T-helper 17 cell (primary cell): ENCODE data around the gene GRHL1. TPM values are rescaled to one million over a fixed set of nuclear protein-coding genes. Genes with fewer than 3 reads are reported as not detected.

Experiments used
- ATAC-seq: fragments of 150-1000 bp; cut with Tn5 transposase; 2 replicates; pipeline ENCODE4 v1.10.0; 2021; ENCODE audit warnings: mild to moderate bottlenecking, moderate library complexity
- DNase-seq, 3 donors: peaks; one replicate each; pipeline versions ENCODE4 v3.0.0 to v3.0.0-alpha.2; 2020 to 2021
- H3K9me3 ChIP-seq: one replicate; pipeline ENCODE4 v1.7.0; 2013; ENCODE audit warnings: low read length, mild to moderate bottlenecking; ENCODE audit not compliant: control insufficient read depth, poor library complexity, severe bottlenecking
- H3K27ac Mint-ChIP-seq: one replicate; pipeline ENCODE4 v1.8.0; 2022; ENCODE audit warnings: mild to moderate bottlenecking, moderate library complexity, mixed read lengths
- H3K27me3 Mint-ChIP-seq: one replicate; pipeline ENCODE4 v1.8.0; 2022; ENCODE audit warnings: mixed read lengths
- H3K36me3 Mint-ChIP-seq: one replicate; pipeline ENCODE4 v1.8.0; 2022; ENCODE audit warnings: low read depth, mixed read lengths
- H3K4me1 Mint-ChIP-seq: one replicate; pipeline ENCODE4 v1.8.0; 2022; ENCODE audit warnings: mild to moderate bottlenecking, mixed read lengths
- H3K4me3 Mint-ChIP-seq: one replicate; pipeline ENCODE4 v1.8.0; 2022; ENCODE audit warnings: mild to moderate bottlenecking, moderate library complexity, mixed read lengths
- total RNA-seq, 4 donors: library from RNA in 2 of 4; stranded (reverse) in 2 of 4; gene quantifications; one replicate each; pipeline ENCODE4 v1.2.3 and lab custom pipeline; 2022 to 2026

GRHL1 gene
- total RNA-seq, 2 donors from 2014 or later, result 0.60 to 3.7 TPM

DNA sequence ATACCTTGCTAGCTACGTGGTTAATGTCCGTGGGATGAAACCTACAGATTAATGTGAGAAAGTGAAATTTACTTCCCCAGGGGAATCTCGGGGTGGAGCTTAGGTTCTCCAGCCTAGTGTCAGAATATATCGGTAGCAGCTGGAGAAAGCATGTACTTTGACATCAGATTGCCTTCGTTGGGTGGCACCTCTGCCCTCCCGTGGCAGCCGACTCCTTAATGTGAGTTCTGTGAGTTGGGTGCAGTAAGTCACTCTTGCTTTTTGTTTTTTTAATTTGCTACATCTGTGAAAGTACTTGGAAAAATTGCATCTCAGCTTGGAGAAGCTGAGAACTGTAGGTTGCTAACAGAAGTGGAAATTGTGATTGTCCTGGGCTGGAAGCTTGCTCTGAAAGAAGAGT, 95.4 kb downstream of the GRHL1 start:
- no peaks in the 10 kb centered on the region for H3K9me3 ChIP-seq
- peaks cover 26% of the 10 kb centered on the region for H3K4me1 Mint-ChIP-seq
- no peak overlapping the region for H3K4me3 Mint-ChIP-seq
- DNase-seq, result no peak
- peak overlapping the region; percentile 75 for H3K27ac Mint-ChIP-seq
- no peak for ATAC-seq
- H3K27me3 Mint-ChIP-seq, result no peaks in the 10 kb centered on the region
- no peaks in the 10 kb centered on the region for H3K36me3 Mint-ChIP-seq

DNA sequence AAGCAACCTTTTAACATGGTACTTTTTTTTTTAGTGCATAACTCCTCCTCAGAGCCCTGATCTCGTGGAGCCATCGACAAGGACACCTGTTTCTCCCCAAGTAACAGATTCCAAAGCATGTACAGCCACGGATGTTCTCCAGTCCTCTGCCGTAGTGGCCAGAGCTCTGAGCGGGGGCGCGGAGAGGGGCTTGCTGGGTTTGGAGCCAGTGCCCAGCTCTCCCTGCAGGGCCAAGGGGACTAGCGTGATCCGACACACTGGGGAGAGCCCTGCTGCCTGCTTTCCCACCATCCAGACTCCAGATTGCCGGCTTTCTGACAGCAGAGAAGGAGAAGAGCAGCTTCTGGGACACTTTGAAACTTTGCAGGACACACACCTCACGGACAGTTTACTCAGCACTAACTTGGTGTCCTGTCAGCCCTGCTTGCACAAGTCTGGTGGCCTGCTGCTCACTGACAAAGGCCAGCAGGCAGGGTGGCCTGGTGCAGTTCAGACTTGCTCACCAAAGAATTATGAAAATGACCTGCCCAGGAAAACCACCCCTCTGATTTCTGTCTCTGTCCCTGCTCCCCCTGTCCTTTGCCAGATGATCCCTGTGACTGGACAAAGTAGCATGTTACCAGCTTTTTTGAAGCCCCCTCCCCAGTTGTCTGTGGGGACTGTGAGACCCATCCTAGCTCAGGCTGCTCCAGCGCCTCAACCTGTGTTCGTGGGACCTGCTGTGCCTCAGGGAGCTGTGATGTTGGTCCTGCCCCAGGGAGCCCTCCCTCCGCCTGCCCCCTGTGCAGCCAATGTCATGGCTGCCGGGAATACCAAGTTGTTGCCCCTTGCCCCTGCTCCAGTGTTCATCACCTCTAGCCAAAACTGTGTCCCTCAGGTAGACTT, 96.4 kb downstream of the GRHL1 start:
- peak overlapping the region; percentile 15 for H3K4me3 Mint-ChIP-seq
- H3K27me3 Mint-ChIP-seq, result no peaks in the 10 kb centered on the region
- DNase-seq (no peak), ATAC-seq (no peak)
- H3K4me1 Mint-ChIP-seq, result peaks cover 18% of the 10 kb centered on the region
- no peaks in the 10 kb centered on the region for H3K36me3 Mint-ChIP-seq
- H3K9me3 ChIP-seq, result no peaks in the 10 kb centered on the region
- H3K27ac Mint-ChIP-seq, result peak overlapping the region; percentile 75

DNA sequence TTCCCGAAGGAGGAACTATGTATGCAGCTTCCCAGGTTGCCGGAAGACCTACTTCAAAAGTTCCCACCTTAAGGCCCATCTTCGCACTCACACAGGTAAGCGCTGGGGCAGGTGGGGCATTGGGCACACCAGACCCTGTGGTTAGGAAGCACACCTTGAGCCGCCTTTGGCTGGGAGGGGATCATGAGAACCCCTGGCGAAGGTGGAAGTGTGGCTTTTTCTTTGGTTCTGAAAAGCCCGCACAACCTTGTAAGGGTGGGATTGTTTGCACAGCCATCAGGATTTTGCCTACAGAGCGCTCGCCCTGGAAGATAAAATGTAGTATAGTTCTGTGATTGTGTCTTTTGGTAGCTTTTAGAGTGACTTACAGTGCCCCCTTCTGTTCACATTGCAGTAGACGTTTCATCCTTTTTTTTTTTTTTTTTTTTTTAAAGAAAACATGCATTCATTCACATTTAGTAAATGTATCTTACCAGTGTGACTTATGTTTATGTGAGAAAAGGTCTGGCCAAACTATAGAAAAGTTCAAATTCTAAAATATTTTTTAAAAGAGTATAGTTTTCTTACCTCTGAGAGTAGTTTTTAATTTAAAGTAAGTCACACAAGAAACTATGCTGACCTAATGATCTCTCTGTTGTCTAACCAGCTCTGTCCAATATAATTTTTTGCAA, 97.1 kb downstream of the GRHL1 start:
- no peak overlapping the region for H3K27ac Mint-ChIP-seq
- H3K36me3 Mint-ChIP-seq, result no peaks in the 10 kb centered on the region
- H3K4me3 Mint-ChIP-seq, result no peak overlapping the region
- DNase-seq (no peak), ATAC-seq (no peak)
- no peaks in the 10 kb centered on the region for H3K9me3 ChIP-seq
- peaks cover 18% of the 10 kb centered on the region for H3K4me1 Mint-ChIP-seq
- no peaks in the 10 kb centered on the region for H3K27me3 Mint-ChIP-seq

Other genes starting within 250 kb of the GRHL1 start
- 10 to 100 TPM; 15.3 to 19.9 TPM for gene TAF1B, start 108.2 kb upstream of the GRHL1 start, total RNA-seq
- gene KLF11, start 91.9 kb downstream of the GRHL1 start, total RNA-seq, result 10 to 100 TPM; 38.0 to 44.5 TPM
- gene CYS1, start 128.7 kb downstream of the GRHL1 start, total RNA-seq, result not detected
- 1 to 10 TPM in 1 of 2 donors, under 1 TPM in 1; 0.32 to 1.7 TPM for gene RRM2, start 171.0 kb downstream of the GRHL1 start, total RNA-seq